NCI-H187 (cell line): ENCODE results near the gene GRAMD1B.
"Not testable (repeated sequence)": the region's sequence is repeated elsewhere in the genome, so short reads cannot be mapped to it uniquely, and the experiment has no call there.

Experiments
- DNase-seq, 2 experiments: peaks; one replicate each; lab custom pipeline; 2025; lab: John Stamatoyannopoulos, UW

Gene GRAMD1B

GRCh38 chr11:123509737-123510578, 79.9 kb downstream of the GRAMD1B start:
- no peak for DNase-seq

GRCh38 chr11:123510579-123510905, 80.5 kb downstream of the GRAMD1B start:
- no peak for DNase-seq

DNA sequence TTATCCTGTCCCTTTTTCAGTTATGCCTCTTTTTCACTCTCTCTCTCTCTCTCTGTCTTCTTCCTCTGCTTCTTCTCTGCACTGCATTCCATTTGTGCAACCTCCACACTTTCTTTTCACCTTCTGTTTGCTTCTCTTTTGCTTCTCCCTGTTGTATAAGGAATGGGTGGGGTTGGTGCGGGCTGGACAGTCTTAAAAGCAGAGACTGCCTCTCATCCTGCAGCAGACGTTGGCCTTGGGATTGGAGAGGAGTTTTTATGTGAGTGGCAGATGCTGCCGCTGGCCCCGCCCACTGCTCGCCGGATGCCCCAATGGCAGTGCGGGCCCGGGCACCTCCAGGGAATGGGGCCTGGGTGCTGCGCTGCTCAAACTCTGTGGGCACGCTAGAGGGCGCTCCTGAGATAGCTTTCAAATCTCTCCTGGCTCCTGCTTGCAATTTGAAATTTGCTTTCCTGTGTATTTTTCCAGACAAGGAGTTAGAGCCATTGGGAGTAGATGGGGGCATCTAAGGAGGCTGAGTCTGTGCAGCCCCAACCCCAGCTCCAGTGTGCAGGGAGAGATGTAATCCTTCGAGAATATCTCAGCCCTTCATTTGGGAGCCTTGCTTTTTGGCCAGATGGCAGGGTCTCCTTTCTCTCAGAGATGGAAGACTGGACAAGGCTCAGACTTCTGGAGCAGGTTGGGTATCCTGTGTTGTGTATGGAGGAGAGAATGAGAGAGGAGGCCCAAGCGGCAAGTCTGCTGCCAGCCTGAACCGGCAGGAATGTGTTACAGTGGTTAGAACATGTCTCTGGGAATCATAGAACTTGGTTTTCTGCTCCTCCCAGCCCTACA, 81.2 kb downstream of the GRAMD1B start:
- peak; percentile 51 to 80 for DNase-seq

DNA sequence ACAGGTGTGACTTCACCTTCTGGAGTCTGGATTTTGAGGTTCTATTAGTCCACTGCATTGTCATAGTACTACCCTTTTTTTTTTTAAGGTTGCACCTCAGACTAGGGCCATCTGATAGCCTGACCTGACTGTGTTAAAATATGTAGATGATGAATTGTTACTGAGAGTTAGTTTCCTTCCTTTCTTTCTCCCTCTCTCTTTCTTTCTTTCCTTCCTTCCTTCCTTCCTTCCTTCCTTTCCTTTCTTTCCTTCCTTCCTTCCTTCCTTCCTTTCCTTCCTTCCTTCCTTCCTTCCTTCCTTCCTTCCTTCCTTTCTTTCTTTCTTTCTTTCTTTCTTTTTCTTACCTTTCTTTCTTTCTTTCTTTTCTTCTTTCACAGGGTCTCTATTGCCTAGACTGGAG, 83.2 kb downstream of the GRAMD1B start:
- DNase-seq, result not testable (repeated sequence)

DNA sequence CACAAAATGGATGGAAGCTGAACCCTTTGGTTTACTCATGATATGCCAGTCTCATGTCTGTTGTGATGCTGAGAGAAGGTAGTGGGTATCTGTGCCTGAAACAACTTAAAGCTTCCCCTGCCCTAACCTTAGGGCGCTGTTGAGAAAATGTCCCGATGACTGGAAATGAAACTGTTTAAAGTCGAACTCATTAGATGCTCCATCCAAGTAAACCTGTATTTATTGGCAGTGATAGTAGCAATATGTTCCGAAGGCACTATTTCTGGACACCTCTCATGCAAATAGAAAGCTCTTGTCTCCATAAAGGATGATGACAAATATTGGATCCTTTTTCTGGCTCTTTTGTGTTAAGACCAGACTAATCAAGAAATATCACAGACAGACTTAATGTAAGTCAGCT, 86.2 kb downstream of the GRAMD1B start:
- DNase-seq, result no peak

DNA sequence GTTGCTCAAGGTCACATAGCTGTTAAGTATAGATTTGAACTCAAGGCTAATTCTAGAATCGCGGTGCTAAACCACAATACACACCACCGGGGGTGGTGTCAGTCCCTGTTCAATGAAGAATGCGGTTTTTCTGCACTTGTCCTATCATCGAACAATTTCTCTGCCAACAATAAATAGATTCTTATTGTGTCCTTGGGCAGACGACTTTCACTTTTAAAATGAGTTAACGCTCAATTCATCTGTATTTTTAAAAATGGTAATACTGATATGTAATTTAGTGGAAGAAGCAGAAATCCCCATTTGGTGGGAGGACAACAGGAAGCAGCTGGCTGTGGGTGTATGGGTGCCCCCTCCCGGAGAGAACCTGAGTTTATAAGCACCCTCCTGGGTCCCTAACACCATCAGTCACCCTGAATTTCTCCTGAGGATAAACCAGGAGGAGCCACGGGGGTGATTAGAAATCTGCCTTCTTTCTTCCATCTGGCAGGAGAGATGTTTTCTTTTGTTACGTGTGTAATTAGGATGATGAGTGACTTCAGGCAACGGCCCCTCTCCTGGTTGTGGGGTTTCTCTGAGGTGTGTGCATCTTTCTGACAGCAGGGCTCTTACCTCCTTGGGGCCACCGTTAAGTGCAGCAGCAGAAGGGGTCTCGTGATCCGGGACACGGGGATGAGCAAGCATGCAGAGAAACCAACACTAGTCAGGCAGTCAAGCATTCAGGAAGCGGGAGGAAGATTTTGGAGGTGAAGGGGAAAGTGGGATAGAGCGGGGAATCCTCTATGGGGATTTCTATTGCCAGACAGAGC, 87.7 kb downstream of the GRAMD1B start:
- DNase-seq, result no peak

- DNase-seq, result no peak
Observed at GRCh38 chr11:123518496-123519054, 88.5 kb downstream of the GRAMD1B start.

DNA sequence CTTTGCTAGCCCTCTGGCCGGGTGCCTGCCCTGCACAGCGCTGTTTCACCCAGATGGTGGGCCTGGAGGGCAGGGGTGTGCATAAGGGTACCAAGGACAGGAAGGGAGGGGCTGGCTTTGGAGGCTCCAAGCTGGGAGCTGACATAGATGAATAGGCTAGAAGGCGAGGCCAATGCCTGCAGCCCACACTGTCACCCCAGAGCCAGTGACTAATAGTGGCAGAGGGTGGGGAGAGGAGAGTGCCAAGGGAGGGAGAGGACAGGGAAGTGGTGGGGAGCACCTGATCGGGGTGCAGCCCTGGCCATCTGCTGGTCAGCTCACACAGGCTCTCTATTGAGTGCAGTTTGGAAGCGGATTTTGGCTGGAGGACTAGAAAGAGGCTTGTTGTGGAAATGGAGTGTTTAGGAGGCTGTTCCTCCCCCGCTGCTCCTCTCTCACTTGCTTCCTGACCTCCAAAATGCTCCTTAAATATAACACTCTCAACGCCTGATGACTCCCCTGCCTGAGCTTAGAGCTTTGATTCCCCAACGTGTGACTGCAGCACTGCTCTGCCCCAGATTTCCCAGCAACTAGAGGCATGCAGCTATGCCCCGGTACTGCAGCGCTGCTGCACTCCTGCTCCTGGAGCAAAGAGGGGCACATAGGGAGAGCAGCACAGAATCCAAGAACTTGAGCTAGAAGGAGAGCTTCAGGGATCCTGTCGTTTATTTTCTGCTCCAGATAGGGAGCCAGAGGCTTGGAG, 89.2 kb downstream of the GRAMD1B start:
- no peak for DNase-seq

GRCh38 chr11:123519797-123520193, 89.7 kb downstream of the GRAMD1B start:
- no peak for DNase-seq

GRCh38 chr11:123520476-123520875, 90.4 kb downstream of the GRAMD1B start:
- not testable (repeated sequence) for DNase-seq

DNA sequence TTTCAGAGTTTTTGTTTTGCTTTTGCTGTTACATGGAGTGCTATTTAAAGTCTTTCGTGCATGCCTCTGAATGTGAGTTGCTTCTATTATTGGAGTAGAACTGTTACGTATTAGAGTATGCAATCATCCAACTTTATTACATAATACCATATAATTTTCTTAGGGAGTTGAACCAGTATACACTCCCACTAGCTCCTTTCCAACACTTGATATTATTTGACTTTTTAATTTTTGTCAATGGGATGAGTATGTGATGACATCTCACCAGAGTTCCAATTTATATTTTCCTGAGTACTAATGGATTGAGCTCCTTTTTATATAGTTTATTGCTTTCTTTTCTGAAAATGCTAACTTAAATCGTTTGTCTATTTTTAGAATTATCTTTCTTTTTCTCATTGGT, 90.9 kb downstream of the GRAMD1B start:
- no peak for DNase-seq

GRCh38 chr11:123521930-123522329, 91.9 kb downstream of the GRAMD1B start:
- no peak for DNase-seq

GRCh38 chr11:123523539-123523938, 93.5 kb downstream of the GRAMD1B start:
- no peak for DNase-seq

GRCh38 chr11:123525097-123525496, 95.0 kb downstream of the GRAMD1B start:
- DNase-seq, result no peak

GRCh38 chr11:123525511-123525918, 95.4 kb downstream of the GRAMD1B start:
- DNase-seq, result no peak

GRCh38 chr11:123526027-123526805, 96.1 kb downstream of the GRAMD1B start:
- no peak for DNase-seq

DNA sequence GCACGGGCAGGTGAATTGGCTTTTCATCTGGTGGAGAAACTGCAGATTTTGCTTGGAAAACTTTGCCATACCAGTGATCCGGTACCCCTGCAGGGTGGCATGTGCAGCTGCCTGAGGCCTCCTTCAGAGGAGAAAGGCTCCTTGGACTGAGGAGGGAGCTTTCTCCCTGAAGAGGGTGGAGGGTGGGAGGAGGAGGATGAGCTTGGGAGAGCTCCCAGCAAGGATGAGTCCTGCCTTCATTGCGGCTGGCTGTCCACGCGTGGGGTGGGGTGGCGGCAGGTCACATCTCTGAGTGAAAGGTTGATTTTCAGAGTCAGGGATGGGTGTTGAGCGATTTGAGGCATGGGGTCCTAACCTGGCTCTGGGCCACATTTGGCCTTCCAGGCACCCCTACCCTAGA, 96.8 kb downstream of the GRAMD1B start:
- DNase-seq, result no peak

DNA sequence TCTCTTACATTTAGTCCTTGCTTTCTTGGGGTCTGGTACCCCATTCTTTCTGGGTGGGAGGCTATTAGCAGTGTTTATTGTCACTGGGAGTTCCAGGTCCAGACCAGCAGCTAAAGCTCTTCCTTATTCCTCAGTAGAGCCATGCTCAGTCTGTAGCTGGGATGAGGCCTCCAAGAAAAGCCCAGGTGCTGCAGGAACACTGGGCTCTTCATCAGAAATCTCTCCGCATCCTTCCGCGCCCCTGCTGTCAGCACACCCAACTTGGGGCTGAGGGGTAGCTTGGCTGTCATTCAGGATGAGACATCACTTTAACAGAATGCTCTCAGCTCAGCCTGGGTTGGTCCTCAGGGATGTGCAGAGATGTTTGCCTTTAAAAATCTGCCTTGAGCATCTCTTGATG, 97.5 kb downstream of the GRAMD1B start:
- DNase-seq, result no peak

- DNase-seq, result no peak
Observed at GRCh38 chr11:123527947-123528346, 97.9 kb downstream of the GRAMD1B start.

GRCh38 chr11:123531325-123531724, 101.3 kb downstream of the GRAMD1B start:
- DNase-seq, result no peak

DNA sequence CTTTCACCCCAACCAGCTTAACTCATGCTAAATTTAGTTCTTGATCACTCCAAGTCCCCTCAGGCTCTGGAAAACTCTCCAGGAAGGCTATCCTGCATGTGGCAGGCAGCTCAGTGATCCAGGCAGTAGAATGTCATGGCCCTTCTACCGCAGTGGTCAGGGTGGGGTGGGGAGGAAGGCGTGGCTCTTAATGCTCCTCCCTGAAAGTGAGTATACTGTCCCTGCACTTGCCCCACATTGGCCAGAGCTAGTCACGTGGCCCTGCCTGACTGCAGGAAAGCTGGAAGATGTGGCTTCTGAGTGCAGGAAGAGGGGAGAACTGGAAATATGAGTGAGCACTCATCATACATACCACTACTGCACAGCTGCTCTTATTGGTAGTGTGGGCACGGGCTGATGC, 102.1 kb downstream of the GRAMD1B start:
- no peak for DNase-seq
